GM19452 (cell line): ENCODE data around the gene SRPRB.

Experiments used
- ATAC-seq: cut with Tn5 transposase; IDR thresholded peaks from one replicate; pipeline ENCODE4 v1.9.1; 2021; ENCODE audit not compliant: unreplicated experiment

The SRPRB gene

DNA sequence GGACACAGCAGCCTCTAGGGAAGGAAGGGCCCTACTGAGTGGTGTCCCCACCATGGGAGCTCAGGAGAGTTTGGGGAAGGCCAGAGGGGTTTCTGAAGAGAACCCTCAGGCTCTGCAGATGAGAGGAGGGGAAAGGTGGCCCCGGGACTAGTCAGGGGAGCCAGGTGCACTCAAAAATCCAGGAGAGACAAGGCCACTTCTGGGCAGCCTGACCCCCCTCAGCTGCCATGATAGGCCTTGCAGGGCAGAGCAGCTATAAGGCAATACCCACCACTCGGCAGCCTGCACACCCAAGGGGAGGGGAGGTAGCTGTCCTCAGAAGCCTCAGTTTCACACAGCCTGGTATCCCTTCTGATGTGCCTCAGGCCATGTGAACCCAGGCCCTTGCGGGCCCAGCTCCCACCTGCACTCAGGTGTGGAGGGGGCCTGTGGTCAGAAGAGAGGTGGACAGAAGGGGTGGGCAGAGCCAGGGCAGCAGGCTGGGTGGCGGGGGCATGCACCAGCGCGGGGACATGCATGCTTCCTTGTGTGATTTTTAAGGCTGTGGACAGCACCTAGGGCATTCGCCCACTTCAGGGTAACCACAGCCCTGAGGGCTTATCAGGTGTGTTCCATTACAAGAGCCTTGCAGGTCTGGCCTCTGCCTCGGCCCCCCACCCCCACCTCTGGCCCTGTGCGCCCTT lies 34.6 kb downstream of the SRPRB start:
- no peak for ATAC-seq

DNA sequence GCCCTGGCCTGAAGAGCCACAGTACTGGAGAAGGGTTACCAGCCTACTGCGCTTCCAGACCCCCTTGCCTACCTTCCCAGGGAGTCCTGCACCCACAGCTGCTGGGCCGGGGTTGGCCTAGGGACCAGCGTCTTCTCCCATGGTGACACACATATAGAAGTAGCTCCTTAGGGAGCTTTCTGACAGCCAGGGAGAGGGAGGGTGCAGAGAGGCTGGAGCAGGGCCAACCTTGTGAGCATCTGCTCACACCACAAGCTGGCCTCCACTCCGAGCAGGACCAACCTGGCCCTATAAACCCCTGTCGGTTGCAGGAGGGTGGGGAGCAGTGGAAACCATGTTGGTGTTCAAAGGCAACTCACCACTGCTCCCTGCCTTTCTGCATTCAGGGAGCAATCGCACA lies 35.2 kb downstream of the SRPRB start:
- ATAC-seq: no peak

DNA sequence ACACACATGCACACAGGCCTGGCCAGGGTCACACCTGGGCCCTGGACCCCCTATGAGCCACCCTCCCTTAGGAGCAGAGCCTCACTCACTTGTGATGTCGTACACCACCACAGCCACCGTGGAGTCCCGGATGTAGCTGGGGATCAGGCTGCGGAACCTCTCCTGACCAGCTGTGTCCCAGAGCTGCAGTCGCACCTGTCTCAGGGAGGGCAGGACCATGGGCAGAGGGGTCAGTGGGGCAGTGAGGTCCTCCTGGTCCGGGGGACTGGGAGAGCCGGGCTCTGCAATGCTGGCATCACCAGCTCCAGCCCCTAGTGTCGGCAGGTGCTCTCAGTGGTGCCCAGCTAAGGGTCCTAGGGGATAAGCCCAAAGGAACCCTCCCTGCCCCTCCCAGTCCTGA lies 35.6 kb downstream of the SRPRB start:
- ATAC-seq: no peak

DNA sequence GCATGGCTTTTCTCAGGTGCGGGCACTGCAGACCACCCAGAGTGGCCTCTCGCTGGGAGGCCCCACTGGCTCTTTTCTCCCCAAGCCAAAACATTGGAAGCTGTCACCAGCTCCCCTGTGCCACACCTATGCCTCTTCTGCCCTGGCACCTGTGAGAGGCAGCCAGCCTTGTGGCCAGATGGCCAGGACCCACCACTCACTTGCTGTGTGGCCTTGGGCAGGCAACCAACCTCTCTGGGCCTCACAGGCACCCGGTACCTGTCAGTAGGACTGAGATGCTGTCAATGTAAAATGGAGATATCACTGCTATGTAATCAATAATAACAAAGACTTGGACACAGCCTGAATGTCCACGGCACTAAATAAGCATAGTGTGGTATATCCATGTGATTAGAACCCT lies 36.5 kb downstream of the SRPRB start:
- ATAC-seq: no peak

DNA sequence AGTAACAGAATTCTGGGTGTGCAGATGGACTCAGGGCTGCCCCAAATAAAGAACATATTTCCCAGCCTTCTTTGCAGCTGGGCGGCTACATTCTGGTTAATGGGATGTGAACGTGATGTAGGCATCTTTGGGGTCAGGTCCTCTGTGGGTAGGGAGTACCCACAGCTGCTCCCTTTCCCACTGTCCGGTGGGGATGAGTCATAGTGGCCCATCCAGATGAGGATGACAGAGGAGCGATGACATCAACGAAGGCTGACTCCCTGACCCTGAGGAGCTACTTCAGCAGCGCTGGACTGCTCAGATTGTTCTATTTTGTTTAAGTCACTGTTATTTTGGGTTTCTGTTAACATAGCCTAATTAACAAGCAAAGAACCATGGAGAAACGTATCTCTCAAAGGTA lies 38.0 kb downstream of the SRPRB start:
- no peak for ATAC-seq

DNA sequence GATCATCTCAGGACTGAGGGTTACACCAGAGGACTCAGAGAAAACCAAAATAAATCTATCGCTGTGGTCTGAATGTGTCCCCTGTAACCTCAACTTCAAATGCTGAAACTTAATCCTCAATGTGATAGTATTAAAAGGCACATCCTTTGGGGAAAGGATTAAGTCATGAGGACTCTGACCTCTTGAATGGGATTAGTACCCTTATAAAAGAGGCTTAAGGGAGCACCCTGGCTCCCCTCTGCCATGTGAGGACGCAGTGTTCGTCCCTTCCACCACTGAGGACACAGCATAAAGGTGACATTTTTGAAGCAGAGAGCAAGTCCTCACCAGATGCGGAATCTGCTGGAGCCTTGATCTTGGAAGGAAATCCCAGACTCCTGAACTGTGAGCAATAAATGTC lies 39.5 kb downstream of the SRPRB start:
- ATAC-seq: no peak

DNA sequence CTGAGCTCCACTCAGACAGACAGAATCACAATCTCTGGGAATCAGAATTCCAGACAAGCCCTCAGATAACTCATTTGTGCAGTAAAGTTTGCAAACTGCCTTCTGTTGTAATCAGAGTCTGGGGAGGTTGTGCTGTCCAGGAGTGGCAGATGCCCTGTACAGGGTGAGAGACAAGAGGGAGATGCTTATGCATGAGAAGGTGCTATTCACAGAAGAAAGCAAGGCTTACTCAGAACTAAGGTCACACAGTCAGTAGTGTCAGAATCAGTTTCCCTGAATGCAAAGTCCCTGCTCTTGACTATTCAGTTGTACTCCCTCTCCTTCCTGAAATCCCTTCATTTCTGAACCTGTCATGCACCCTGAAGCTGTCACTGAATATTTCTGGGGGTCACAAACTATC lies 43.7 kb downstream of the SRPRB start:
- no peak for ATAC-seq

DNA sequence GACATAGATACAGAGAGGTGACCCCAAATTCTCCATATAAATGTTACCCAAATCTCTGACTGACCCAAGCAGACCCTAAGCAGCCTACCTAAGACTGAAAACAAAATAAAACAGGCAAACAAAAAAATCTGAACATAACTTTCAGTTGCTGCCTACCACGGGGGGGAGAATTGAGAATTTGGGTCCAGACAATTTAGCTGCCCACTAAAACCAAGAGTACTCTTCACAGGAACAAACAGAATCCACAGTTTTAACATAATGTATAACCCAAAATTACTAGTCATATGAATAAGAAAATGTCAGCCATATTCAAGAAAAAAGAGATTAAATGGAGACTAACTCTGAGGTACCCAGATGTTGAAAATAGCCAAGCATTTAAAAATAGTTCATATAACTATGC lies 44.4 kb downstream of the SRPRB start:
- no peak for ATAC-seq

DNA sequence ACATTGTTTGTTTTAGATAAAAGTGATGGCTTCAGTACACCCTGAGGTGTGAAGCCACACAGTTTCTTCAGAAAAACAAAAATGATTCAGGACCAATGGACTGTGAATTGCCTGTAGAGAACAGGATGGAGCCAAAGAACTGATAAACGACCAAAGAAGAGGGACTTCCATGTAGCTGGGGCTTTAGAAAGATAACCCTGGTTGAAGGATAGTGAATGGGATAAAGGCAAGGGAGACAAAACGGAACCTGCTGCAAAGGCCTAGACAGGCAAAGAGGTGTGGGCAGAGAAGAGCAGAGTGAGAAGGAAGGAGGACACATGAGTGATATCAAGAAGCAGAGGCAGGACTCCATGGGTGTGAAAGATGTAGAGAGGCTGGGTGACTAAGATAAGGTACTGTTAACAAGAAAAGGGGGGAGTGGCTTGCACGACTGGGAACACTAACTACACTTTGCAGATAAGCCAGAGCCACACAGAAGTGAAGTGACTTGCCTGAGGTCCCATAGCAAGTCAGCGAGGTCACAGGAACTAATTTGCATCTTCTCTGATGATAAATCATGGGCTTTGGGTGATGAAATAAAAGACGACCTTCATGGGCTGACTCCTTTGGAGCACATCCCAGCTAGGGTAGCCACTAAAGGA lies 45.8 kb downstream of the SRPRB start:
- ATAC-seq: peak; percentile 55

DNA sequence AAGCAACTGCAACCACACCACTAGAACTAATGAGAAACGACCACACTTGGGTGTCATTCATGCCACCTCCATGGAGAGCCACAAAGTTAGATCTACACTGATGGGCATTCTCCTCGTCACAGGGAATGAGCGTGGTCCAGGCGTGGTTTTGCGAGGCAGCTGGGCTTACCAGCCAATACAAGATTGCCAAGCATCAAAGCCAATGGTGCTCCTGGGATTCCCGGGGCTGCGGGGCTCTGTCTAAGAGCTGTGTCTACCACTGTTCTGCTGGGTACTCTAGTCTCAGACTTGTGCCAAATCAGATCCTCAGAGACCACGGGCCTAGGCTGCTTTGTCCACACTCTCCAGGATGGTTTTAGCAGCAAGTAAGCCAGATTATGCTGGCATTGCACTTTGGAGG lies 46.3 kb downstream of the SRPRB start:
- ATAC-seq: no peak

DNA sequence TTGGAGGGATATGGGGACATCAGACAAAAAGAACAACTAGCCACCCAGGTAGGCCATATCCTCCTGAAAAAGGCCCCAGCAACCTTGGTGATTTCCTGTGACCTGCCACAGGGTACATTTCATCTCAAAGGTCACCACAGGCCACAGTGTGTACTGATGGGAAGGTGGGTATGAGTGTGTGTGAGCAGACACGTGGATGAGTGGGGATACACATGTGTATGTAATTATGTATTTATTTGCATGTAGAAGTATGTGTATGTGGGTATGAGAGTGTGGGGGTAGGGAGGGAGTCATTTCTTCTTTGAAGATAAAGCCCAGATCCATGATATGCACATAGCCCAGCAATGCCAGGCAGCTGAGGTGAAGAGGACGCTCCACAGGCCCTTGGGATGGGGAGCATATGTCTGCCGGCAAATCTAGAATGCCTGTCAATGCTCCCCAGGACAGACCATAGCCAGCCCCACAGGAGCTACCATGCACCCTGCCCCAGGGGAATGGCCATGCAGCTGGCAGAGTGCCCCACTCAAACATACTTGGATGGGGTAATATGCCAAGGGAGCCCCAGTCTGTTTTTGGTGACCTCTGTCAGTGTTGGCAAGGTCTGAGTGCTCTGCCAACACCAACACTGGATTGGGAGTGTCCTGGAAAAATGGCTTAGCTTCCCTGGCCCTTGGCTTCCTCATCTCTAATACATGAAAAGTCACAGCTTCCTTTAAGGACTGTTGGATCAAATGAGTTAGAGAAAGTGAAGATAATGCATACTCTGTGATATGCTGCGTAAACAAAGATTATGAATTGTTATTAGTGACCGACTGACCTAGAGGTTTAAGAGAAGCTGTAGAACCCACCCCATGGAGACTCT lies 47.7 kb downstream of the SRPRB start:
- no peak for ATAC-seq

DNA sequence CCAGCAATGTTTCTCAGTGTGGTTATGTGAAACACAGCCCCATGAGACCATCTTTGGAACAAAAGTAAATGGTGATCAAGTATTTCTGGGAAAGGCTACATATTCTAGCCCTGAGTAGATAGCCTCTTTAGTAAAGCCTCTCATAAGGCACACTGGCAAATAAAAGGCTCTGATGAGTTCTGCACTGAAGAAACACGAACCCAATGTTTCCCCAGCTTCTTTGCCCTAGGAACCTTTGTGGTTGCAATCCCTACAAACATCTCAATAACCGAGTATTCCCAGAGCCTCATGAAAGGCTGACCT lies 48.3 kb downstream of the SRPRB start:
- ATAC-seq: no peak

DNA sequence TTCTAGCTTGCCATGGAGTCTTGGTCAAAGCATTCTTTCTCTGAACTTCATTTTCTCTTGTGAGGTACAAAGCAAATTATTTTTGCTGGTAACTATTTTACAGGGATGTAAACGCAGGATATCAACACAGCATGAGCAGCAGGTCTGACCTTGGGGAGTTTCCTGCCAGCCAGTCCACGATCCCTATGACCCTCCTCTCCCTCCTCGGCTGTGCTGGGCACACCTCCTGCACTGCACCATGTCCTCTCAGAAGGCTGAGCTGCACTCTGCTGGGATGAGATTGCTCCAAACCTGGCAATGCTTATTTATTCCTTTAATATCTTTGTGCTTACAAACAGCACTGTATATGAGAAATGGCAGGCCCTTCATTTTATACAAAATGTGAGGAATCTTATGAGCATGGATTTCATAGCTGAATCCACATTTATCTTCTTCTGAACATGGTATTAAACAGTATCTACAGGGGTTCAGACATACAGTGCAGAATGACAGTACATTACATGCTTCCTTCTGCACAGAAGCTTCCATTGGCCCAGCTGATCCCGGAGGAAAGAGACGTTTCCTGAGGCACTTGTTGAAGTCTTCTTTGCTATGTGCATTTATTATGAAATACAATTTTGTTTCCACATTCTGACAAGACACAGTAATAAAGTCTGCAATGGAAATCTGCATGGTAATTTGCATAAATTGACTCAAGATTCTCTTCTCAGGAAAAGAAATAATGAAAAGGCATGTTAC lies 48.8 kb downstream of the SRPRB start:
- ATAC-seq: no peak

DNA sequence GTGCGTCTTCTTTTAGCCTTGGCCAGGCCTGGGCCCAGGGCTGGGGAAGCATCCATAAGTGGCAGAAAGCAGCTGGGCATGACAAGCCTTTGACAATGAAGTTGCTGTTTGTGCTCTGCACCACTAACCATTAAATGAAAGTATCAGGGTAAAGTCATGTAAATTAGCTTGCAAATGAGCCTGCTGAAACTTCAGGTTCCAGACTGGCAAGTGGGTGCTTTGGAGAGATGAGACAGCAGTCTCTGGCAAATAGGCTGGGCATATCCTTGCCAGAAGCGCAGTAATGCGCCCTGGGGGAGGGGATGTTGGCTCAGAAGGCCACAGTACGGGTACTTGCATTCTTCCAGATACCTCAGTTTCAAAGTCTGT lies 49.4 kb downstream of the SRPRB start:
- no peak for ATAC-seq

DNA sequence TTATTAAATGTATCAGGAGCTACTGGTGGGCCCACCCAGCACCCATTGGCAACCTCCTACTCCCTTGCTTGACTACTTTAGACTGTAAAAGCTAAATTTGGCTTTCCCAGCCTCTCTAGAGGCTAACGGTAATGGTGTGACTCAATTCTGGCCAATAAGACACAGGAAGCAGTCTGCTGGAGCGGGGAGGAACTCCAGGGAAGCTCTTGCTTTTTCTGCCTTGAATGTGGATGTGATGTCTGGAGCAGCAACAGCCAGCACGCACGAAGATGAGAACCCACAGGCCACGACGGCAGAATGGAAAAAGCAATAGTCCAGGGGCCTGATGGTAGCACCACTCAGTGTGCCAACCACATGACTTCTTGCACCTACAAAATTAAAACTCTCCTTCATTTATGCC lies 50.2 kb downstream of the SRPRB start:
- no peak for ATAC-seq

DNA sequence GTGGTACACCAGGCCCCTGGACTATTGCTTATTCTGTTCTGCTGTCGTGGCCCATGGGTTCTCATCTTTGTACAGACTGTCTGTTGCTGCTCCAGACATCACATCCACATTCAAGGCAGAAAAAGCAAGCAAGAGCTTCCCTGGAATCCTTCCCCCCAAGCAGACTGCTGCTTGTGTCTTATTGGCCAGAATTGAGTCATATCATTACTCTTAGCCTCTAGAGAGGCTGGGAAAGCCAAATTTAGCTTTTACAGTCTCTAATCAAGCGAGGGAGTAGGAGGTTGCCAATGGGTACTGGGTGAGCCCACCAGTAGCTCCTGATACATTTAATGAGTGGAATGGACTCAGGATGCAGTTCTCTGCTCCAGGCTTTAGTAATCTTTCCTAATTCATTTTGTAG lies 50.7 kb downstream of the SRPRB start:
- ATAC-seq: no peak

DNA sequence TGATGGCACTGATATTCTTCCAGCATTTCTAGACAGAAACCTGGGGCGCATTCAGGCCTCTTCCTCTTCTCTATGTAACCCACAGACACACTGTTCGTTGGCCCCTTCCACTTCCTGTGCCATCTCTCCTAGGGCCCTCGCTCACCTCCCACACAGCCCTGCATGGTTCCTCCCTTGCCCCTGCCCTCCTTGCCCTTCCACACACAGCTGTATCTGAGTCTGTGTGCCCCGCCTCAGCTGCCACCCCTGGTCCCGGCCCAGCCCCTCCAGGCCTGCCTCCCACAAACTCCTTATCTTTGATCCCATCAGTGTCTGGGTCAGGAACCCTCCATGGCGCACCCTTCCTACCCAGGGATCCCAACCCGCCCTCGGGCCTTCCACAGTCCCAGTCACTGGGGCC lies 52.2 kb downstream of the SRPRB start:
- ATAC-seq: no peak

DNA sequence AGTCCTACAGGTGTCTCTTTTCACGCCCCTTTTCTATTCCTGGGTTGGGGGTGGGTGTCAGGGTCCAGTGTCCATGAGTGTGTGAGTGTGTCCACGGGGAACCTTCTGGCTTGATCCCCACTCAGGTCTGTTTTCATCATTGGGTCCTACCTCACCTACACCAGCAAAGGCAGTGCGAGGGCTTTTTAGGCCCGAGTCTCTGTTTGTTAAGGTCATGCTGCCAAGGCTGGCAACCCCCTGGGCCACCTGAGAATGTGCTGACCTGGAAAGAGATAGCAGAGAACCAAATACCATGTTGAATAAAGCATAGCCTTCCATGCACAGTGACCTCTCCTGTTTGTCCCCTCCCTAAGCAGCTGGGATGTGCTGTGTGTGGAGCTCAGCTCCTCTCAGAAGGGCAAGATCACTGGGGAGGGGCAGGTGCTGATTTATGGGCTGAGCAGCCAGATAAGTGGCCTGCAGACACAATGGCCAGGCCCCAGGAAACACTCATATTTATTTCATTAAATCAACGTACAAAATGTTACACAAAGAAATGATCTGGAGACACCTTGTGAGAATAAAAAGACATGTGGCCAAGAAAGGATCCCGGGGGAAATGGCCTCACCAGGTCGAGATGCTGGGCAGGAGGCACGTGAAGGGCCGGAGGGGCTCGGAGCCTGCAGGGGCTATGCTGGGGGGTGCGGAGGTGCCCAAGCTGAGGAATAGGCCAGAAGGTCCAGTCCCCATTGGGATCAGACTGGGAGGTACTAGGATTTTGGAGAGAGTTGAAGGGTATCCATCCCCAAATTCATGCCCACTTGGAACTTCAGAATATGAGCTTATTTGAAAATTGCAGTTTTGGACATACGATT lies 54.0 kb downstream of the SRPRB start:
- no peak for ATAC-seq

DNA sequence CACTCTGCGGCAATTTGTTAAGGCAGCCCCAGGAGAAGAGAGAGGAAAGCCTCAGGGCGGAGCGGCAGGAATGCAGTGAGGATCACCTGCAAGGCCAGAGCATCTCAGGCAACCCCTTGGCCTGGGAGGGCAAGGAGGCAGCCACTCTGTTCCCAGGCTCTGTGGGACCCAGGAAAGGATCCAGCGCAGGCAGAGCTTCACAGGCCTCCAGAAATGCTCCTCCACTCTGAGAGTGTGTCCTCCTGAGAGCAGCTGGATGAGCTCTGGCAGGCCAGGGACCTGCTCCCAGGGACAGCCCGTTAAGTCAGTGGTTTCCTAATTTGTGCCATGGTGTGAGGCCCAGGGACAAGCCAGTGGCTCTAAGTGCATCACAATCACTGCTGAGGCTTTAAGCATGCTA lies 54.9 kb downstream of the SRPRB start:
- ATAC-seq: no peak

DNA sequence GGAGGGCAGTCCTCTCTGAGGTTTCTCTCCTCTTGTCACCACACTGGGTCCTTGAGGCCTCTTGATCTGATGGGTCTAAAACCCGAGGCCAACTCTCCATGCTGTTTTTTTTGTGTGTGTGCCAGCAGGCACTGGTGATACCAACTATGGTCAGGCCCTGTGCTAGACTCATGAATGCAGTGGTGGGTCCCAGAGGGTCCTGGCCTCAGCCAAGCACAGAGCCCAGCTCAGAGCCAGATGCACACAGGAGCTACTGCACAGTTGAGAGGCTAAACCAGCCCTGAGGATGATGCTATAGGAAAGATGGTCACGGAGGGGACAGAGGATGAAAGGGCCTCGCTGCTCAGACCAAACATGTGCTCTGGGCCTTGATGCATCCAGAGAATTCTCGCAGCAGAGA lies 56.5 kb downstream of the SRPRB start:
- no peak for ATAC-seq

DNA sequence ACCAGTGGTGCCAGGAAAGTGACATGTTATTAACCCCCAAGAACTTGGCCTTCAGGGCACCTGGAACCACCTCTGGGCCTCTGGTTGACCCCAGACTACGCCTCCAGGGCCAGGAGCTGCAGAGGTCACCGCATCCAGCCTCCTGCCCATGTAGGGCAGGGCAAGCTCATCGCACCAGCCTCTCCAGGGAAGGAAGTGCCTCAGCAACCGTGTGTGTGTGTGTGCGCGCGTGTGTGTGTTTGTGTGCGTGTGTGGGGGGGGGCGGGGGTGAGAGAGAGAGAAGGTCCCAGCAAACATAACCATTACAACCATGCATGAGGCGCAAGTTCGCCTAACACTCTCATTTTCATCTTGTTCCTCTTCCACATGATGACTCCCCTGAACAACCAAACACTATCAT lies 58.3 kb downstream of the SRPRB start:
- ATAC-seq: no peak
